HFFc6 (cell line): ENCODE results near the gene ZDHHC17. TPM values are rescaled to one million over a fixed set of nuclear protein-coding genes. Genes with fewer than 3 reads are reported as not detected.

ENCODE experiments used
- DNase-seq: peaks from one replicate; pipeline ENCODE4 v3.0.0-alpha.2; 2018
- H3K27ac Mint-ChIP-seq: 2 replicates; pipeline ENCODE4 v1.8.0; 2020; ENCODE audit warnings: mild to moderate bottlenecking, mixed read lengths
- H3K27me3 Mint-ChIP-seq: 2 replicates; pipeline ENCODE4 v1.8.0; 2021; ENCODE audit warnings: mild to moderate bottlenecking, moderate library complexity, mixed read lengths; ENCODE audit not compliant: insufficient read depth
- H3K36me3 Mint-ChIP-seq: 2 replicates; pipeline ENCODE4 v1.8.0; 2021; ENCODE audit warnings: low read depth, mixed read lengths
- H3K4me1 Mint-ChIP-seq: 2 replicates; pipeline ENCODE4 v1.8.0; 2020; ENCODE audit warnings: low read depth, mixed read lengths
- H3K4me3 Mint-ChIP-seq: 2 replicates; pipeline ENCODE4 v1.8.0; 2020; ENCODE audit warnings: mild to moderate bottlenecking, moderate library complexity, mixed read lengths
- H3K9me3 Mint-ChIP-seq: 2 replicates; pipeline ENCODE4 v1.8.0; 2020; ENCODE audit warnings: mild to moderate bottlenecking, mixed read lengths
- long read RNA-seq: library from polyadenylated mRNA; unstranded; transcript quantifications from one replicate; pipeline ENCODE4 v2.0.0, GENCODE V29; 2019
- total RNA-seq, 6 experiments: library from RNA; stranded (reverse); fragmentation: NEBNext Ultra II Directional; extraction: Animal tissue kit (Norgen Biotek cat#: 25700); gene quantifications; 2 replicates in 1 of 6; 3 replicates in 5 of 6; pipeline ENCODE4 v1.2.3, GENCODE V29; 2021
- TF ChIP-seq, protein P1 (sequence below): fragments of 200-600 bp; sonication (generic); IDR thresholded peaks from 2 replicates; pipeline ENCODE4 v1.5.0; 2021; ENCODE audit warnings: antibody characterized with exemption, mild to moderate bottlenecking

Gene ZDHHC17, protein sequence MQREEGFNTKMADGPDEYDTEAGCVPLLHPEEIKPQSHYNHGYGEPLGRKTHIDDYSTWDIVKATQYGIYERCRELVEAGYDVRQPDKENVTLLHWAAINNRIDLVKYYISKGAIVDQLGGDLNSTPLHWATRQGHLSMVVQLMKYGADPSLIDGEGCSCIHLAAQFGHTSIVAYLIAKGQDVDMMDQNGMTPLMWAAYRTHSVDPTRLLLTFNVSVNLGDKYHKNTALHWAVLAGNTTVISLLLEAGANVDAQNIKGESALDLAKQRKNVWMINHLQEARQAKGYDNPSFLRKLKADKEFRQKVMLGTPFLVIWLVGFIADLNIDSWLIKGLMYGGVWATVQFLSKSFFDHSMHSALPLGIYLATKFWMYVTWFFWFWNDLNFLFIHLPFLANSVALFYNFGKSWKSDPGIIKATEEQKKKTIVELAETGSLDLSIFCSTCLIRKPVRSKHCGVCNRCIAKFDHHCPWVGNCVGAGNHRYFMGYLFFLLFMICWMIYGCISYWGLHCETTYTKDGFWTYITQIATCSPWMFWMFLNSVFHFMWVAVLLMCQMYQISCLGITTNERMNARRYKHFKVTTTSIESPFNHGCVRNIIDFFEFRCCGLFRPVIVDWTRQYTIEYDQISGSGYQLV
- 10 to 100 TPM; 16.0 to 23.6 (median 19.2) TPM for total RNA-seq
- long read RNA-seq, full-length matches to known transcripts, result 5 of 7 reads
- long read RNA-seq, partial matches to known transcripts, result 1 of 7 reads
- long read RNA-seq, other reads (novel, unspliced or antisense), result 1 of 7 reads

DNA sequence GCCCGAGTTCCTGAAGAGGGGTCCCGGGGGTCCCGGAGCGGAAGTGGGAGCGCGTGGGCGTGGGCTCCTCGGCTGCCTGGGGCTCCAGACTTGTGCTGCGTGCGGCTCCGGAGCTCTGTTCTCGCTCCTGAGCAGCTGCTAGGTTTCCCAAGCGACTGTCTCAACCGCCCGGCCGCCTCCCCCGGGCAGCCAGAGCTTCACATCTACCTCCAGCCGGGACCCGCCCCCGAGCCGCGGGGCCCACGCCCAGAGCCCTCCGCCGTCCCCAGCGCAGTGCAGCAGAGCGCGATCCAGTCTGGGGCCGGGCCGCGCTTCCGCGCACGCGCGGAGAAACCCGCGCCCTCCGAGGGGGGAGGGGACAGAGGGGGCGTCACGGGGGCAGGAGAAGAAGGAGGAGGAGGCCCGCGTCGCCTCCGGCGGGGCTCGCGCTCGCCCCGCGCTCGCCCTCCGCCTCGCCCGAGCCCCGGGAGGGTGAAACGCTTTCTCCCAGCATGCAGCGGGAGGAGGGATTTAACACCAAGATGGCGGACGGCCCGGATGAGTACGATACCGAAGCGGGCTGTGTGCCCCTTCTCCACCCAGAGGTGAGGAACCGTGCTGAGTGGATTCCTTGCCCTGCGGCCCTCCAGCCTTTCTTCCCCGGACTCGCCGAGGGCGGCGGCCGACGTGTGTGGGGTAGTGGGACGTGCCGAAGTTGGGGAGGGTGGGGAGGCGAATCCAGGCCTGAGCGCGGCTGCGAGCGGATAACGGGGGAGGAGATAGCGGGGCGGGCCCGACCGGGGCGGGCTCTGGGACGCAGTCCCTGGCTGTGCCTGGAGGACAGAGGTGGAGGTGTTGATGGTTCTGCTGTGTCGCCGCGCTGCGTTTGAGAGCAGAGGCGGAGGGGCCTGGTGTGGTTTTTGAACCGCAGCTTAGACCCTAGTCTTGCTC is at the start of gene ZDHHC17:
TSS of gene ZDHHC17 (plus strand) at position 370 of the 930 bp plus-strand sequence. CDS start at position 492, 122 bp downstream.
- Mint-ChIP-seq H3K27ac (peak within 1 kb of the TSS; percentile 96), H3K36me3 (peaks cover 3% of the 10 kb centered on the region; the same call in 1 of the 2 replicates), H3K4me1 (peaks cover 44% of the 10 kb centered on the region), H3K9me3 (no peaks in the 10 kb centered on the region), H3K27me3 (peaks cover 1% of the 10 kb centered on the region), H3K4me3 (peak within 1 kb of the TSS; percentile 94)
- DNase-seq, result peak; percentile 89
- TF ChIP-seq, protein P1, sequence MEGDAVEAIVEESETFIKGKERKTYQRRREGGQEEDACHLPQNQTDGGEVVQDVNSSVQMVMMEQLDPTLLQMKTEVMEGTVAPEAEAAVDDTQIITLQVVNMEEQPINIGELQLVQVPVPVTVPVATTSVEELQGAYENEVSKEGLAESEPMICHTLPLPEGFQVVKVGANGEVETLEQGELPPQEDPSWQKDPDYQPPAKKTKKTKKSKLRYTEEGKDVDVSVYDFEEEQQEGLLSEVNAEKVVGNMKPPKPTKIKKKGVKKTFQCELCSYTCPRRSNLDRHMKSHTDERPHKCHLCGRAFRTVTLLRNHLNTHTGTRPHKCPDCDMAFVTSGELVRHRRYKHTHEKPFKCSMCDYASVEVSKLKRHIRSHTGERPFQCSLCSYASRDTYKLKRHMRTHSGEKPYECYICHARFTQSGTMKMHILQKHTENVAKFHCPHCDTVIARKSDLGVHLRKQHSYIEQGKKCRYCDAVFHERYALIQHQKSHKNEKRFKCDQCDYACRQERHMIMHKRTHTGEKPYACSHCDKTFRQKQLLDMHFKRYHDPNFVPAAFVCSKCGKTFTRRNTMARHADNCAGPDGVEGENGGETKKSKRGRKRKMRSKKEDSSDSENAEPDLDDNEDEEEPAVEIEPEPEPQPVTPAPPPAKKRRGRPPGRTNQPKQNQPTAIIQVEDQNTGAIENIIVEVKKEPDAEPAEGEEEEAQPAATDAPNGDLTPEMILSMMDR, result no peak

DNA sequence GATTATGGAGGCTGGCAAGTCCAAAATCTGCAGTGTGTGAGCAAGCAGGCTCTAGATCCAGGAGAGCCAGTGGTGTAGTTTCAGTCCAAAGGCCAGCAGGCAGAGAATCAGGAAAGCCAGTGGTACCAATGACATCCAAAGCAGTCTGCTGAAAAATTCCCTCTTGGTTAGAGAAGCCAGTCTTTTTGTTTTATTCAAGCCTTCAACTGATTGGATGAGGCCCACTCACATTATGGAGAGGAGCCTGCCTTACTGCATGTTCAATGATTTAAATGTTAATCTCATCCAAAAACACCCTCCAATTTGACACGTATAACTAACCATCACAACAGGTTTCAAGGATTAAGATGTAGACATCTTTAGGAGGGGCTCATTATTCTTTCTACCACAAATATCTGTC is 49.5 kb upstream of the ZDHHC17 start:
- TF ChIP-seq, protein P1, result no peak
- no peak for DNase-seq
- no peaks in the 10 kb centered on the region for H3K36me3 Mint-ChIP-seq
- H3K4me1 Mint-ChIP-seq, result peaks cover 41% of the 10 kb centered on the region
- no peak overlapping the region for H3K27ac Mint-ChIP-seq
- H3K4me3 Mint-ChIP-seq, result no peak overlapping the region
- no peaks in the 10 kb centered on the region for H3K27me3 Mint-ChIP-seq
- H3K9me3 Mint-ChIP-seq, result no peaks in the 10 kb centered on the region

DNA sequence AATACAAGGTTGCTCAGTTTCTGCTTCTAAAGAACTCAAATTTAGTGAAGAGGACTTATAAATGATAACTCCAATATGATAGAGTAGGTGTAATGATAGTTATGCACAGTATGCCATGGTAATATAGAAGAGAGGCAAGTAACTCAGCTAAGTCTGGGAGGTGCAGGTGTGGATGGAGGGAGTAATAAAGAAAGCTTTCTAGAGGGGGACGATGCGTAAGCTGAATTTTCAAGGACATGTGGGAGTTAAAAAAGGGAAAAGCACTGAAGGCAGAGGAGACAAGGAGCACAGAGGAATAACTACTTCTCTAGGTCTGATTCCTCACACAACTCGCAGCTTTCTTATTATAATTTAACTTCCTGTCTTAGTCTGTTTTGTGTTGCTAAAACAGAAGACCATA is 49.1 kb upstream of the ZDHHC17 start:
- no peak for DNase-seq
- TF ChIP-seq, protein P1, result no peak
- no peak overlapping the region for H3K4me3 Mint-ChIP-seq

DNA sequence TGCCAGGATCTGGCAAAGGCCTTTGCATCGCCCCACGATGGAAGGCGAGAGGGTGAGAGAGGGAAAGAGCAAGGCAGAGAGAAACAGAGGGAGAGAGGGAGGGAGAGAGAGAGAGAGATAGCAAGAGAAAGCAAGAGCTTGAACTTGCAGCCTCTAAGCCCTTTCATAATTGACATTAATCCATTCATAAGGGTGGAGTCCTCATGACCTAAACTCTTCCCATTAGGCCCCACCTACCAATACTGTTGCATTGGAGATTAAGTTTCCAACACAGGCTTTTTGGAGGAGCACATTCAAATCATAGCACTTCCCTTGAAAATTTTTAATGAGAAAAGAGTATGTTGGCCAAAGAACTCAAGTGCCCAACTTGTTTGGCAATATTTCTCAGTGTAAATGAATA is 48.6 kb upstream of the ZDHHC17 start:
- no peak for DNase-seq
- Mint-ChIP-seq H3K4me3 (no peak overlapping the region), H3K36me3 (no peaks in the 10 kb centered on the region), H3K27me3 (no peaks in the 10 kb centered on the region; the same call in 1 of the 2 replicates), H3K4me1 (peaks cover 50% of the 10 kb centered on the region), H3K9me3 (no peaks in the 10 kb centered on the region), H3K27ac (no peak overlapping the region)
- TF ChIP-seq, protein P1, result no peak

More for the DNA sequence above, 49.1 kb upstream of the ZDHHC17 start:
- Mint-ChIP-seq H3K4me1 (peaks cover 45% of the 10 kb centered on the region), H3K27me3 (no peaks in the 10 kb centered on the region; the same call in 1 of the 2 replicates), H3K27ac (no peak overlapping the region), H3K9me3 (no peaks in the 10 kb centered on the region), H3K36me3 (no peaks in the 10 kb centered on the region)

DNA sequence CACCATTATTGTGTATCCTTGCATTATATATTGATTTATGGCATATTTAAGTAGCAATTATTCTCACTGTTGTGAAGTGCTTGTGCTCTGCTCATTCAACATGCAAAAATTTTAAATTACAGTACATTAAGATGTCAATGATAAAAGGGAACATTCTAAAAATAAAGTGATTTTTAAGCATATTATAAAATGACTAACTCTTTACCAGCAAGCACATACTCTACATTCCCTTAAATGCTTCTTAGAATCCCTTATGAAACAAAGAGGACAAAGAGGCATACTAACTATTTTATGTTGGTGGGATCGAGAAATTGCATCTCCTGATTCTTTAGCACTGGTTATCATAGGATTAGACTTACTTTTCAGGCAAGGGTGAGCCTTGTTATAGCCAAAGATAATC is 46.6 kb upstream of the ZDHHC17 start:
- peaks cover 55% of the 10 kb centered on the region for H3K4me1 Mint-ChIP-seq
- no peaks in the 10 kb centered on the region for H3K9me3 Mint-ChIP-seq
- no peak for DNase-seq
- no peaks in the 10 kb centered on the region; the same call in 1 of the 2 replicates for H3K27me3 Mint-ChIP-seq
- TF ChIP-seq, protein P1, result no peak
- peak overlapping the region; percentile 72 for H3K27ac Mint-ChIP-seq
- H3K4me3 Mint-ChIP-seq, result peak overlapping the region; percentile 27
- no peaks in the 10 kb centered on the region for H3K36me3 Mint-ChIP-seq
